H9 (cell line): Measurements from ENCODE around the gene MAD1L1. TPM values are rescaled to one million over a fixed set of nuclear protein-coding genes. Genes with fewer than 3 reads are reported as not detected.
A peak's percentile ranks its signal among the peaks of the same experiment; 100 is the strongest.

Experiments used
- DNase-seq: peaks from one replicate; pipeline ENCODE4 v3.0.0-alpha.2; 2017
- H2AFZ ChIP-seq: one replicate; pipeline ENCODE4 v1.6.1; 2013; ENCODE audit warnings: mild to moderate bottlenecking, low read length, control low read depth, moderate library complexity
- H2AK5ac ChIP-seq: 2 replicates; pipeline ENCODE4 v1.6.1; 2013; ENCODE audit warnings: low read length, control low read depth, mixed read lengths; ENCODE audit not compliant: insufficient read length
- H2BK120ac ChIP-seq: one replicate; pipeline ENCODE4 v1.6.1; 2013; ENCODE audit warnings: low read depth, mild to moderate bottlenecking, low read length, control low read depth, inconsistent platforms; ENCODE audit not compliant: poor library complexity, severe bottlenecking
- H2BK12ac ChIP-seq: 2 replicates; pipeline ENCODE4 v1.6.1; 2013; ENCODE audit warnings: low read length, control low read depth, mixed read lengths, low read depth; ENCODE audit not compliant: insufficient read length
- H2BK15ac ChIP-seq: 2 replicates; pipeline ENCODE4 v1.6.1; 2013; ENCODE audit warnings: low read depth, low read length, control low read depth
- H2BK20ac ChIP-seq: one replicate; pipeline ENCODE4 v1.6.1; 2013; ENCODE audit warnings: low read depth, mild to moderate bottlenecking, low read length, control low read depth, inconsistent platforms; ENCODE audit not compliant: poor library complexity, severe bottlenecking
- H2BK5ac ChIP-seq: 2 replicates; pipeline ENCODE4 v1.6.1; 2013; ENCODE audit warnings: low read length, control low read depth, mixed read lengths; ENCODE audit not compliant: insufficient read length
- H3K14ac ChIP-seq: 2 replicates; pipeline ENCODE4 v1.6.1; 2013; ENCODE audit warnings: low read length, control low read depth; ENCODE audit not compliant: insufficient read depth
- H3K18ac ChIP-seq: 2 replicates; pipeline ENCODE4 v1.6.1; 2013; ENCODE audit warnings: low read depth, mild to moderate bottlenecking, mixed read lengths, low read length, control low read depth; ENCODE audit not compliant: insufficient read length
- H3K23ac ChIP-seq: 2 replicates; pipeline ENCODE4 v1.6.1; 2013; ENCODE audit warnings: low read length, control low read depth, mixed read lengths, low read depth; ENCODE audit not compliant: insufficient read length
- H3K23me2 ChIP-seq: 2 replicates; pipeline ENCODE4 v1.6.1; 2013; ENCODE audit warnings: low read depth, mild to moderate bottlenecking, mixed read lengths, low read length, control low read depth; ENCODE audit not compliant: insufficient read length, poor library complexity, severe bottlenecking
- H3K27ac ChIP-seq: 2 replicates; pipeline ENCODE4 v1.5.1; 2013; ENCODE audit warnings: low read length, control low read depth, mixed read lengths, low read depth; ENCODE audit not compliant: insufficient read length
- H3K27me3 ChIP-seq: 2 replicates; pipeline ENCODE4 v1.6.1; 2013; ENCODE audit warnings: low read length, control low read depth, inconsistent platforms; ENCODE audit not compliant: insufficient read depth
- H3K4ac ChIP-seq: 2 replicates; pipeline ENCODE4 v1.6.1; 2013; ENCODE audit warnings: low read depth, mild to moderate bottlenecking, control low read depth, inconsistent platforms, low read length, moderate library complexity
- H3K4me1 ChIP-seq: 2 replicates; pipeline ENCODE4 v1.6.1; 2013; ENCODE audit warnings: low read length, control low read depth, inconsistent platforms; ENCODE audit not compliant: insufficient read depth
- H3K4me2 ChIP-seq: 2 replicates; pipeline ENCODE4 v1.6.1; 2013; ENCODE audit warnings: low read length, control low read depth, mixed read lengths; ENCODE audit not compliant: insufficient read length, insufficient read depth
- H3K56ac ChIP-seq: 2 replicates; pipeline ENCODE4 v1.6.1; 2013; ENCODE audit warnings: low read depth, mild to moderate bottlenecking, mixed read lengths, low read length, control low read depth; ENCODE audit not compliant: insufficient read length
- H3K79me1 ChIP-seq: 2 replicates; pipeline ENCODE4 v1.6.1; 2013; ENCODE audit warnings: low read depth, mild to moderate bottlenecking, moderate library complexity, low read length, control low read depth, inconsistent platforms; ENCODE audit not compliant: insufficient read depth, poor library complexity, severe bottlenecking
- H3K79me2 ChIP-seq: 2 replicates; pipeline ENCODE4 v1.6.1; 2013; ENCODE audit warnings: low read length, control low read depth, inconsistent platforms; ENCODE audit not compliant: insufficient read depth
- H3K9ac ChIP-seq: 2 replicates; pipeline ENCODE4 v1.6.1; 2013; ENCODE audit warnings: low read length, control low read depth, mixed read lengths; ENCODE audit not compliant: insufficient read length; ENCODE audit errors: extremely low read depth
- H3K9me3 ChIP-seq: one replicate; pipeline ENCODE4 v1.6.1; 2013; ENCODE audit warnings: low read depth, low read length, inconsistent platforms; ENCODE audit not compliant: control insufficient read depth
- H3T11ph ChIP-seq: one replicate; pipeline ENCODE4 v1.6.1; 2013; ENCODE audit warnings: mild to moderate bottlenecking, low read length, control low read depth, inconsistent platforms
- H4K20me1 ChIP-seq: one replicate; pipeline ENCODE4 v1.6.1; 2013; ENCODE audit not compliant: control insufficient read depth, insufficient read length, insufficient read depth
- H4K5ac ChIP-seq: 2 replicates; pipeline ENCODE4 v1.6.1; 2013; ENCODE audit warnings: low read depth, mild to moderate bottlenecking, mixed read lengths, low read length, control low read depth; ENCODE audit not compliant: insufficient read length
- H4K8ac ChIP-seq: replicated peaks from 2 replicates; pipeline ENCODE4 v1.6.1; 2013; ENCODE audit warnings: low read length, control low read depth, mixed read lengths, low read depth; ENCODE audit not compliant: insufficient read length
- H4K91ac ChIP-seq: 2 replicates; pipeline ENCODE4 v1.6.1; 2013; ENCODE audit warnings: low read depth, mild to moderate bottlenecking, moderate library complexity, mixed read lengths, low read length, control low read depth; ENCODE audit not compliant: insufficient read length
- H3K27ac Mint-ChIP-seq, 3 experiments: 2 replicates in 2 of 3; 3 replicates in 1 of 3; pipeline ENCODE4 v1.8.0; 2020 to 2021; ENCODE audit warnings: mixed read lengths in 3 of 3, mild to moderate bottlenecking in 1 of 3, moderate library complexity in 1 of 3
- H3K27me3 Mint-ChIP-seq: 2 replicates; pipeline ENCODE4 v1.8.0; 2021; ENCODE audit warnings: low read depth, mild to moderate bottlenecking, moderate library complexity, mixed read lengths
- H3K36me3 Mint-ChIP-seq, 3 experiments: 2 replicates in 2 of 3; 3 replicates in 1 of 3; pipeline ENCODE4 v1.8.0; 2020 to 2021; ENCODE audit warnings: low read depth in 3 of 3, mixed read lengths in 3 of 3; ENCODE audit not compliant: insufficient read depth in 1 of 3
- H3K4me1 Mint-ChIP-seq, 2 experiments: 2 replicates each; pipeline ENCODE4 v1.8.0; 2020; ENCODE audit warnings: mixed read lengths in 2 of 2
- H3K4me3 Mint-ChIP-seq, 2 experiments: 2 replicates in 1 of 2; 3 replicates in 1 of 2; pipeline ENCODE4 v1.8.0; 2020 to 2021; ENCODE audit warnings: mild to moderate bottlenecking in 2 of 2, mixed read lengths in 2 of 2, moderate library complexity in 1 of 2
- H3K9me3 Mint-ChIP-seq, 2 experiments: 2 replicates in 1 of 2; 3 replicates in 1 of 2; pipeline ENCODE4 v1.8.0; 2020; ENCODE audit warnings: mild to moderate bottlenecking in 2 of 2, mixed read lengths in 2 of 2, moderate library complexity in 1 of 2
- CTCF ChIP-seq: fragments of 200-600 bp; sonication (generic); conservative IDR thresholded peaks from 3 replicates; pipeline ENCODE4 v1.8.0; 2021; ENCODE audit warnings: antibody characterized with exemption, mild to moderate bottlenecking
- WGBS: extraction: QIAGEN DNeasy Blood & Tissue Kit; methylation state at CpG from one replicate; pipeline ENCODE4 v1.1.7; 2013; ENCODE audit warnings: missing lambda C conversion rate, low lambda C conversion rate, mixed read lengths; ENCODE audit not compliant: insufficient read length; ENCODE audit errors: extremely low coverage; 5-methylcytosine and 5-hydroxymethylcytosine counted together
- total RNA-seq: library from RNA; stranded (reverse); gene quantifications from 2 replicates; pipeline ENCODE4 v1.2.1, GENCODE V29; 2021

Gene MAD1L1
- total RNA-seq, 1 experiment from 2014 or later = 39.0 TPM

GRCh38 chr7:2210551-2211258 is 22.0 kb downstream of the MAD1L1 start:
- Histone ChIP-seq H3K27me3 (no peaks in the 10 kb centered on the region), H2BK12ac (no peak overlapping the region), H3K4me1 (no peaks in the 10 kb centered on the region), H3K9me3 (no peaks in the 10 kb centered on the region), H3K56ac (no peak overlapping the region), H3K23ac (no peak overlapping the region), H3K4me2 (no peak overlapping the region), H3K14ac (no peak overlapping the region), H4K91ac (no peak overlapping the region), H3K4ac (no peak overlapping the region), H3K18ac (no peak overlapping the region), H2BK20ac (no peak overlapping the region), H4K5ac (no peak overlapping the region), H3K79me2 (no peaks in the 10 kb centered on the region), H4K8ac (no peak overlapping the region), H2BK120ac (no peak overlapping the region), H3T11ph (no peak overlapping the region), H2BK15ac (no peak overlapping the region), H3K27ac (no peak overlapping the region), H2BK5ac (no peak overlapping the region), H2AK5ac (no peak overlapping the region), H2AFZ (no peak overlapping the region), H4K20me1 (no peaks in the 10 kb centered on the region), H3K23me2 (no peaks in the 10 kb centered on the region), H3K79me1 (no peaks in the 10 kb centered on the region), H3K9ac (no peak overlapping the region)
- Mint-ChIP-seq H3K4me3 (no peak overlapping the region), H3K4me1 (no peaks in the 10 kb centered on the region), H3K27ac (peak overlapping the region; percentile 23 to 53 (median 27); a peak in 2 of 7 replicates), H3K27me3 (no peaks in the 10 kb centered on the region), H3K9me3 (peaks cover 1 to 3% of the 10 kb centered on the region in 2 experiments; a peak in 3 of 5 replicates), H3K36me3 (peaks cover 46 to 79% (median 78%) of the 10 kb centered on the region in 3 experiments)
- TF ChIP-seq CTCF = no peak
- DNase-seq = no peak
- WGBS = no CpG with 5 or more reads among the region's 30 CpGs
